Testis (tissue), 2 donors: ENCODE results near the gene CAMKMT.

Source experiments
- POLR2A ChIP-seq: fragments of 450-650 bp; IDR thresholded peaks from one replicate; pipeline ENCODE4 v1.6.1; 2017; ENCODE audit warnings: antibody characterized with exemption, mild to moderate bottlenecking, moderate library complexity
- TF ChIP-seq, protein P1 (sequence below), 3 experiments: fragments of 450-650 bp in 2 of 3; fragments of 200-600 bp in 1 of 3; sonication (generic) in 1 of 3; IDR thresholded peaks; one replicate each; pipeline ENCODE4 v1.5.1; 2016 to 2019; ENCODE audit warnings: antibody characterized with exemption in 3 of 3, mild to moderate bottlenecking in 2 of 3, moderate library complexity in 1 of 3

GRCh38 chr2:44528595-44528994 lies 166.8 kb downstream of the CAMKMT start:
- TF ChIP-seq, protein P1, sequence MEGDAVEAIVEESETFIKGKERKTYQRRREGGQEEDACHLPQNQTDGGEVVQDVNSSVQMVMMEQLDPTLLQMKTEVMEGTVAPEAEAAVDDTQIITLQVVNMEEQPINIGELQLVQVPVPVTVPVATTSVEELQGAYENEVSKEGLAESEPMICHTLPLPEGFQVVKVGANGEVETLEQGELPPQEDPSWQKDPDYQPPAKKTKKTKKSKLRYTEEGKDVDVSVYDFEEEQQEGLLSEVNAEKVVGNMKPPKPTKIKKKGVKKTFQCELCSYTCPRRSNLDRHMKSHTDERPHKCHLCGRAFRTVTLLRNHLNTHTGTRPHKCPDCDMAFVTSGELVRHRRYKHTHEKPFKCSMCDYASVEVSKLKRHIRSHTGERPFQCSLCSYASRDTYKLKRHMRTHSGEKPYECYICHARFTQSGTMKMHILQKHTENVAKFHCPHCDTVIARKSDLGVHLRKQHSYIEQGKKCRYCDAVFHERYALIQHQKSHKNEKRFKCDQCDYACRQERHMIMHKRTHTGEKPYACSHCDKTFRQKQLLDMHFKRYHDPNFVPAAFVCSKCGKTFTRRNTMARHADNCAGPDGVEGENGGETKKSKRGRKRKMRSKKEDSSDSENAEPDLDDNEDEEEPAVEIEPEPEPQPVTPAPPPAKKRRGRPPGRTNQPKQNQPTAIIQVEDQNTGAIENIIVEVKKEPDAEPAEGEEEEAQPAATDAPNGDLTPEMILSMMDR (IDR thresholded peaks at IDR 0.05), result no peak
- no peak for TF ChIP-seq POLR2A
